ENCODE data around the gene NRIP2. TPM values are rescaled to one million over a fixed set of nuclear protein-coding genes. Genes with fewer than 3 reads are reported as not detected.
A peak's percentile ranks its signal among the peaks of the same experiment; 100 is the strongest.

NRIP2 gene
- total RNA-seq, 2 donors from 2014 or later = 0.18 to 8.7 TPM

GRCh38 chr12:2819810-2820209 lies 15.0 kb downstream of the NRIP2 start:
- intact Hi-C loops (cut with DNase I) = no loop called here
- no peak for DNase-seq (ENCODE audit: low spot score)
- WGBS = 94% methylated on average over 15 of the region's 15 CpGs
- peaks cover 6 to 19% of the 10 kb centered on the region in 2 donors for H3K36me3 ChIP-seq
- no peak overlapping the region for H3K27ac ChIP-seq
- TF ChIP-seq CTCF (IDR thresholded peaks at IDR 0.05) = no peak
- TF ChIP-seq POLR2AphosphoS5 (IDR thresholded peaks at IDR 0.05) = no peak
- no peak for TF ChIP-seq POLR2A (IDR thresholded peaks at IDR 0.05)
- no peaks in the 10 kb centered on the region for H3K9me3 ChIP-seq
- no peaks in the 10 kb centered on the region for H3K27me3 ChIP-seq (replicated peaks; ENCODE audit: insufficient read depth)
- H3K4me3 ChIP-seq = no peak overlapping the region
- no peaks in the 10 kb centered on the region for H3K4me1 ChIP-seq (replicated peaks)

DNA sequence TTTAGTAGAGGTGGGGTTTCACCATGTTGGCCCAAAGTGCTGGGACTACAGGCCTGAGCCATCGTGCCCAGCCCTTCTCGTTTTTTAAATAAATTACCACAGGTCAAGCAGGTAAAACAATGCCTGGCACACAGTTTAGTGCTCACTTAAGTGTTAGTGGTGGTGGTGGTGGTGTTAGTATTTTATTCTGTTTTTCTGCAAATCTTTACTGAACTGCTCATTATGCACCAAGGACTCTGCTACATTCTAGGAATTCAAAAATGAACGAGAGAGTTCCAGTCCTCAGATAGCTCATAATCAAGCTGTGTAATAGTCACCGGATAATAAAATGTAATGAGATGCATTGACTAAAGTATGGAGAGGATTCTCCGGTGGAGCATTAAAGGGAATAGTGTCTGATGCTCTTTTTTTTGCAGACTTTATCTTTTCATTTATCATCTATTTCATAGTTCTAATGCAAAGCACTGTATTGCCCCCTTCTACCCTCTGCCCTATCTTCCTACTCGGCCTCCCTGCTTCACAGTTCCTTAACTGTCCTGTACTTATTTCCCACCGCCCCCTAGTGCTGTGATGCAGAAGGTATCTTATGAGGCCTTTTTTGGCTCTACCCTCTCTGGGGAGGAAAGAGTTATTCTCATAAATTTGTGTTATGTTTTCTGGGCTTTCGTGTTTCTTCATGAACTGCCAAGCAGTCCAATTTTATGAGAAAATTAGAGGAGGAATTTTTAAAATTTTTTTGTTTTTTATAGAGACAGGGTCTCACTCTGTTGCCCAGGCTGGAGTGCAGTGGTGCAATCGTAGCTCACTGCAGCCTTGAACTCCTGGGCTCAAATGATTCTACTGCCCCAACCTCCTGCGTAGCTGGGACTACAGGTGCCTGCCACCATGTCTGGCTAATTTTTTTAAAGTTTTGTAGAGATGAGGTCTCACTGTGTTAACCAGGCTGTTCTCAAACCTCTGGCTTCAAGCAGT lies 21.3 kb downstream of the NRIP2 start:
- no peaks in the 10 kb centered on the region for H3K27me3 ChIP-seq (replicated peaks; ENCODE audit: insufficient read depth)
- H3K4me3 ChIP-seq = peak overlapping the region; percentile 44 to 70
- 6% methylated on average over 10 of the region's 10 CpGs for WGBS
- DNase-seq (ENCODE audit: low spot score) = peak; percentile 36
- no peaks in the 10 kb centered on the region for H3K9me3 ChIP-seq
- no peaks in the 10 kb centered on the region for H3K36me3 ChIP-seq
- TF ChIP-seq CTCF (IDR thresholded peaks at IDR 0.05) = peak in 3 of 4 experiments; percentile 30 to 71 (median 63)
- no peak for TF ChIP-seq POLR2A (IDR thresholded peaks at IDR 0.05)
- TF ChIP-seq POLR2AphosphoS5 (IDR thresholded peaks at IDR 0.05) = peak; percentile 48
- peak overlapping the region; percentile 81 to 92 for H3K27ac ChIP-seq
- H3K4me1 ChIP-seq (replicated peaks) = no peaks in the 10 kb centered on the region
- intact Hi-C loops (cut with DNase I) = no loop called here

DNA sequence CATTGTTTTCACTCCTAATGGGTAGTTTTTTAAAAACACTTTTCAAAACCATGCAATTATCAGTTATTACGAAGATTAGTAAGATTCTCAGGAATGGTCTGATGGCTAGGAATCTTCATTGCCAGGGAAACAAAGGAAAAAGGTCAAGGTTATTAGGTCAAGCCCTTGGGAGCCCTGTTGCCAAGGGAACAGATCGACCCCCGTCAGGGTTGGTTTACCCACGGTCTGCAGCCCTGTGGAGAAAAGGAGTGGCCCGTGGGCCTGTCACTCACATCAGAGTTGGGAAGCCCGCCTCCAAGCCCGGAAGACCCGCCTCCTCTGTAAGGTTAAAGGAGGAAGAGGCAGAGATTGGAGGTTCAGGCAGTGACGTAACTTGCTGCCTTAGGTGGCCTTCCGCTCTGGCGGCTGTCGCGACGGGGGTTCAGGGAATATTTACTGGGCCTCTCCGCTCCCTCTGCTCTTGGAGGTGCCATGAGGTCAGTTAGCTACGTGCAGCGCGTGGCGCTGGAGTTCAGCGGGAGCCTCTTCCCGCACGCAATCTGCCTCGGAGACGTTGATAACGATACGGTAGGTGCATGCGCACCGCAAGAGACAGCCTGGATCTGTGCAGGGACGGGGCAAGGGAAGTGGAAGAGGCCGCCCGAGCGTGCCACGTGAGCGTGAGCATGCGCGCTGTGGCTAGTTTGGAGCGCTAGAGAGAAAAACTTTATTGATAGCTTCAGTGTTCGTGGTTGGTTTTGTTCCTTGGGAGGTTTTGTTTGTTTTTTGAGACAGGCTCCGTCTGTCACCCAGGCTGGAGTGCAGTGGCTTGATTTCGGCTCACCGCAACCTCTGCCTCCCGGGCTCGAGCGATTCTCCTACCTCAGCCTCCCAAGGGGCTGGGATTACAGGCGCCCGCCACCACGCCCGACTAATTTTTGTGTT lies 22.3 kb downstream of the NRIP2 start, which contains the start of gene ITFG2:
Gene ITFG2, plus strand, starts transcription at position 379 of the 924 bp plus-strand sequence. Its CDS starts 93 bp downstream, at position 472.
- Histone ChIP-seq H3K36me3 (no peaks in the 10 kb centered on the region), H3K9me3 (no peaks in the 10 kb centered on the region), H3K27ac (peak within 1 kb of the TSS; percentile 81 to 92), H3K27me3 (replicated peaks; ENCODE audit: insufficient read depth) (no peaks in the 10 kb centered on the region), H3K4me3 (peak within 1 kb of the TSS; percentile 44 to 70), H3K4me1 (replicated peaks) (no peaks in the 10 kb centered on the region)
- TF ChIP-seq CTCF (IDR thresholded peaks at IDR 0.05) = peak in 1 of 4 experiments; percentile 16
- TF ChIP-seq POLR2A (IDR thresholded peaks at IDR 0.05) = peak; percentile 71
- TF ChIP-seq POLR2AphosphoS5 (IDR thresholded peaks at IDR 0.05) = peak; percentile 98
- DNase-seq (ENCODE audit: low spot score) = peak; percentile 98
- intact Hi-C loops (cut with DNase I) = no loop called here
- under 1% methylated on average over 48 of the region's 48 CpGs for WGBS

DNA sequence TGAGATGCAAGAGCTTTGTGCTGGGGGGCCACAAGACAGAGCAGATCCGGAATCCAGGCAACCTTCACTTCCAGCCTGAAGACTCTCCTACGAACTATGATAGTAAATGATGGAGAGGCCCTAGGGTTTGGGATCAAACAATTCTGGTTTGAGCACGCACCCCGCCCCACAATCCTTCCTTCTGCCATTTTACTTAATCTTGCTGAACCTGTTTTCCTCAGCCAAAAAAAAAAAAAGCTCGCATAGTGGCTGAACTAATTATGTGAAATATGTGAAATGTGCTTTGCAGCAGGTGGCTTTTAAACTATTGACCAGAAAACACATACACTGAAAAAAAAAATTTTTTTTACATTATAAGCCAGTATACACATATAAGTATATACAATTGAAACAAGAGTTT lies 23.0 kb downstream of the NRIP2 start:
- H3K4me3 ChIP-seq = peak overlapping the region; percentile 44 to 70
- 38% methylated on average over 5 of the region's 5 CpGs for WGBS
- intact Hi-C loops (cut with DNase I) = no loop called here
- H3K36me3 ChIP-seq = no peaks in the 10 kb centered on the region
- TF ChIP-seq POLR2A (IDR thresholded peaks at IDR 0.05) (no peak), POLR2AphosphoS5 (IDR thresholded peaks at IDR 0.05) (no peak), CTCF (IDR thresholded peaks at IDR 0.05) (no peak)
- no peak for DNase-seq (ENCODE audit: low spot score)
- H3K4me1 ChIP-seq (replicated peaks) = no peaks in the 10 kb centered on the region
- no peaks in the 10 kb centered on the region for H3K9me3 ChIP-seq
- H3K27me3 ChIP-seq (replicated peaks; ENCODE audit: insufficient read depth) = no peaks in the 10 kb centered on the region
- peak overlapping the region; percentile 81 to 92 for H3K27ac ChIP-seq
